HG02798 (cell line): ENCODE results near the gene VARS1.
"Not testable (repeated sequence)": the region's sequence is repeated elsewhere in the genome, so short reads cannot be mapped to it uniquely, and the experiment has no call there.

ENCODE experiments used
- ATAC-seq: cut with Tn5 transposase; IDR thresholded peaks from one replicate; pipeline ENCODE4 v1.9.1; 2021; ENCODE audit warnings: mild to moderate bottlenecking; ENCODE audit not compliant: unreplicated experiment, poor library complexity

The VARS1 gene

GRCh38 chr6:31794866-31795615, 511 bp downstream of the VARS1 start:
- peak; percentile 3 for ATAC-seq

GRCh38 chr6:31794294-31794865, 1.2 kb downstream of the VARS1 start:
- no peak for ATAC-seq

DNA sequence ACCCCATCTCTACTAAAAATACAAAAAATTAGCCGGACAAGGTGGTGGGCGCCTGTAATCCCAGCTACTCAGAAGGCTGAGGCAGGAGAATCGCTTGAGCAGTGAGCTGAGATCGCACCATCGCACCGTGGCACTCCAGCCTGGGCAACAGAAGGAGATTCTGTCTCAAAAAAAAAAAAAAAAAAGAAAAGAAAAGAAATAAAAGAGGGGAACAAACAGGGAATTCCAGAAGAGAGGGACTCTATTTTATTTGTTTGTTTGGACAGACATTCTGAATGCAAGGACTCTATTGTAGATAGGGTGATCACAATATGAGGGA, 1.7 kb downstream of the VARS1 start:
- ATAC-seq = not testable (repeated sequence)

GRCh38 chr6:31792761-31793171, 2.8 kb downstream of the VARS1 start:
- ATAC-seq = no peak

DNA sequence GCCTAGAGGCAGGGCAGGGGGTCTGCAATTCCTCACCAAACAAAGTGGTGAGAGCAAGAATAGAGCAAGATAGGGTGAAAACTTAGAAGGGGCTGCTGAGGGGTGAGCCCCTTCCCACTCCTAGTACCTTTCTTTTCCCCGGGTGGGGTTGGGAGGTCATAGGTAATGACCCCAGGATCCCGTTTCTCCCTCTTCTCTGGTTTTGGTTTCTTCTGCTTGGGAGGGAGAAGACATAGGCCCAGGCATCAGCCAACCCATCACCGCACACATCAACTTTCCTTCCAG, 3.5 kb downstream of the VARS1 start:
- ATAC-seq = no peak

DNA sequence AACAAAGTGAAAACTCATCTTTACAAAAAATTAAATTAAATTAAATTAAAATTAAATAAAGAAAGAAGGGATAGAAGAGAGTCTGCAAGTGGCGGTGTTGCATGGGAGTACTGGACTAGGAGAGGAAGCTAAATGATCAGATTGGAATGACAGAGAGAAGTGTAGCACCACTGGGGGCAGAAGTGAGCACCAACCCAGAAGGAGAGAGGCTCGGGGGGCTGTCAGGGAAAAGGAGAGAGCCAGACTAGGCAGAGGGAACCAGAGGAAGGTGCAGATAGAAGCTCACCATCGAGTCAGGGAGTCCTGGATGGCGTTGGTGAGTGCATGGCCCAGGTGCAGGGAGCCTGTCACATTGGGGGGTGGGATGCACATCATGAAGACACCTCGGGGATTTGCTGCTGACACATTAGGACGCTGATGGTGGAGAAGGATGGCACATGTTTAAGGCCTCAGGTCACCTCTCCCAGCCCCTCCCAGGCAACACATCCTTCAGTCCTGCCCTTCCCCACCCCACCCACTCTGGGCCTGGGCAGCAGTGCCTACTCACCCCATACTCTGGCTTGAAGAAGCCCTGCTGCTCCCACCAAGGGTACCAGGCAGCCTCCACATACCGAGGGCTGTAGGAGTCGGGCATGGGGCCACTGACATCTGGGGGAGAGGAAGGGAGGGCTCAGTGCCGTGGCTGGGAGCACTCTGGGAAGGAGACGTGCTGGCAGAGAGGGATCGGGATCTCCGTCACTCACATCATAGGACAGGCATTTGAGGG, 4.0 kb downstream of the VARS1 start:
- ATAC-seq = no peak

DNA sequence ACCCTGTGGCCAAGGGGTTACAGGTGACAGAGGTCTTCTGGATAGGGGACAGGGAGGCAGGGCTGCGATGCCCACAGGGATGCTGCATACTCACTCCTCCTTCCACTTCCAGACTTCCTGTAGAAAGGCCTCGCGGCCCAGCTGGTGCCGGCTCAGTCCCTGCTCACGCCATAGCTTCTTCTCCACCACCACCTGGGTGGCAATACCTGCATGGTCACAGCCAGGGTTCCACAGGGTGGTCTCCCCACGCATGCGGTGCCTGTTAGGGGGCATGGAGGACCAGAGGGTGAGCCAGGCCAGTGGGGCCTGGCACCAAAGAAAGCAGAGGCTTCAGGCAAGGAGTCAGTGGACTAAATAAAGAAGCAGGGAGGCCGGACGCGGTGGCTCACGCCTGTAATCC, 10.1 kb downstream of the VARS1 start:
- ATAC-seq = no peak

- ATAC-seq = no peak
Measured at GRCh38 chr6:31784098-31784925, 11.2 kb downstream of the VARS1 start.

DNA sequence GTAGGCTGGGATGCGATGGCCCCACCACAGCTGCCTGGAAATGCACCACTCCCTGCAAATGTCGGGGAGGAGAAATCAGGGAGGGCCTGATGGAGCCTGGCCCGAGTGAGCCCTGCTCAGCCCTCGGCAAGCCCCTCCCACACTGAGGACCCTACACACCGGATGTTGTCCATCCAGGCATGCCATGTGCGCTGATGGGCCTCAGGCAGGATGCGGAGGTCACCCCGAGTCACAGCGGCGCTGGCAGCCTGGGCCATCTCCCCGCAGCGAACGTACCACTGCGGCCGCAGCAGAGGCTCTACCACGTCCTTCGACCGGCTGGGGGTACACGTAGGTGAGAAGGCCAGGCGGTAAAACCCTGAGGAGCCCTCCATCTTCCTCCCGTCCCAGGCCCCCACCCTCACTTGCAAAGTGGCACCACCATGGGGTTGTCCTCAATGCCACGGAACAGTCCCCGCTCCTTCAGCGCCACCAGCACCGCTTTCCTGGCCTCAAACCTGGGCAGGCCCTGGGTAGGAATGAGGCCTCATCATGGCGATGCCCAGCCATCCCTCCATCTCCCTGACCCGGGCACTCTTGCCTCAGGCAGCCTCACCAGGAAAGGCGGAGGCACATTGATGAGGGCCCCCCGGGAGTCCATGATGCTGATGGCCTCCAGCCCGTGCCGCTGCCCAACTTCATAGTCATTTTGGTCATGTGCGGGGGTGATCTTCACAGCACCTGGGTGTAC, 13.3 kb downstream of the VARS1 start:
- ATAC-seq = no peak

DNA sequence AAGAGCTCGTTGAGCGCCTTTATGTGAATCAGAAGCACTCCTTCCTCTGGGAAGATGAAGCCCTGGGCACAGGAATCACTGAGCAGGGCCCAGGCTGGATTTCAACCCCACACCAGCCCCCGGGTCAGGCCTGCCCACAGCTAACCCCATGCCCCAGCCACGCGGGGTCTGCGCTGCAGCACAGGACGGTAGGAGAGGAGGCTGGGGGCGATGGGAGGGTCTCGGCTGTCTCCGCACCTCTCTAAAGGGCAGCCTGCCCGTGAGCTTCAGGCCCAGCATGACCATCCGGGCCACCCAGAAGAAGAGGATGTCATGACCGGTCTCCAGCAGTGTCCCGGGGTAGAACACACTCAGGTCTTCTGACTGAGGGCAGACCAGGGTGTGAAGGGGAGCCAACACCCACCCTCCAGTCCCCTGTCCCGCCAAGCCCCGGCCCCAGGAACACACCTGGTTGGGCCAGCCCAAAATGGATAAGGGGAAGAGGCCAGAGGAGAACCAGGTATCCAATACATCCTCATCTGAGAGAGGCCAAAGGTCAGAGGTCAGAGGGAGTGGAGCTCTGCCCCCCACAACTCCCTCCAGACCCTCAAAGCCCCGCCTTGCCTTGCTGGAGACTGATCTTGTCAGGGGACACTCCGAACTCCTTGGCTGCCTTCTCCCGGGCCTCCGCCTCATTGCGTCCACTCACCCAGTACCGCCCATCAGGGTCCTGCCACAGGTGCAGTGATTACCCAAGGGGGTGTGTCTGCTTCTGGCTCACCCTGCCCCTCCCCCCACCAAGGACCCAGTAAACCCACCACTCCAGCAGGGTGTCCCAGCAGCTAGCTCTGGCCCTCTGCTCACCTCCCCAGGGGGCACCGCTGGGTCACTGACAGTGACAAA, 14.1 kb downstream of the VARS1 start:
- no peak for ATAC-seq

DNA sequence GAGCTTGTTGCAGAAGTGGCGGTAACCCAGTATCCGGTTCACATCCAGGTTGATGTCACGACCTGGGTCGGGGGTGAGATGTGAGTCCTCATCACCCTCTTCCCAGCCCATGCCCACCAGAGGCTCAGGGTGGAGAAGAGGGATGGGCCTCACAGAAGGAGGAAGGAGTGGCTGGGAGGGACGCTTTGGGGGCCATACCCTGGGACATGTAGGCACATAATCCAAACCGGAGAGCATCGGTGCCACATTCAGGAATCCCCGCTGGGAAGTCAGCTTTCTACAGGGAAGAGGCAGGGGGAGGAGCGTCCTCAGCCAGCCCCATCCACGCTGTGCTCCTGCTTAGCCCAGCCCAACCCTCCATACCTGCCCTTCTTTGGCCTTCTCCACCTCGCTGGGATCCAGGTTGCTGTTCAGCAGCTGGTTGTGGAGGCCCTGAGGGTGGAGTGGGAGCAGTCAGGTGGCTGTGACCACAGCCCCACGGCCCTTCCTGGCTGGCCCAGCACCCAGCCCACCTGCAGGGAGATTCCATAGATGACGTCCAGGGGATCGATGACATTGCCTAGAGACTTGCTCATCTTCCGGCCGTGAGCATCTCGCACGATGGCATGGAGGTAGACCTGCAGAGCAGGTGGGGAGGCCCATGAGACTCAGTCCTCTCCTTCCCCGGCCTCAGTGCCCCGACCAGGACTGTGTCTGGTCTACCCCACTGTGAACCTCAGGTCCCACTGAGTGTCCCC, 14.9 kb downstream of the VARS1 start:
- ATAC-seq = no peak

GRCh38 chr6:31779908-31780307, 15.6 kb downstream of the VARS1 start:
- ATAC-seq = no peak

DNA sequence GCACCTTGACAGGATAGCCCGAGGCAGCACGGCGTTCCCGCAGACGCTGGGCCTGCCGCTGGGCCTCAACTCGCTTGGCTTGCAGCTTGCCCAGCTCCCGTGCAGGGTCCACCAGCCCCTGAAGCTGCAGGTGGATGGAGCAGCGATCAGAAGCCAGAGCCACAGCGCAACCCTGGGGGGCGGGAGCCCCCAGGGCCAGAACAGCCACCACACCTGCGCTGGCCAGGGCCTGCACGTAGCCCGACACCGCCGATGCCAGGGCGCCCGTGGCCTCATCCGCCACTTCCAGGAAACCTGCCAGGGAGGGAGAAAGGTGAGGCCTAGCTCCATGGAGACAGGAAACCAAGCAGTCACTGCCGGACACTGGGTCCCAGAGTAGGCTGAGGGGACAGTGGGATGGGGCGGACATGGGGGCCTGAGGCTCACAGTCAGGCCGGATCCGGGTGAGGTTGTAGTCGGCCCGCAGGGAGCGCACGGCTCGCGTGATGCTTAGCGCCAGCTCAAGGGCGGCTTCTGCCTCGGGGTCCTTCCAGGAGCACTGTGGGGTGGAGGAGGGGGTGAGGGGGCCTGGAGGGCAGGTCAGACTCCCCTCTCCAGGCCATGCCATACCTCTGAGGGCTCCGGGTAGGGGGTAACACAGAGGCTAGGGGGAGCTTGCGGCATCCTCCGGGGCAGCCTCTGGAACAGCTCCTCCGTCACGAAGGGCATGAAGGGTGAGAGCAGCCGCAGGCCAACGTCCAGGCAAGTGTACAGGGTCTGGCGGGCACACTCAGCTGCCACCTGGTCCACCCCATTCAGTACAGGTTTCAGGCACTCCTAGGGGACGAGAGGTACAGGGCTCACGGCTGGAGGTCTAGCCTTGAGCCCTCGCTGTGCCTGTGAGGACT, 16.3 kb downstream of the VARS1 start:
- no peak for ATAC-seq

GRCh38 chr6:31778193-31778592, 17.4 kb downstream of the VARS1 start:
- no peak for ATAC-seq

DNA sequence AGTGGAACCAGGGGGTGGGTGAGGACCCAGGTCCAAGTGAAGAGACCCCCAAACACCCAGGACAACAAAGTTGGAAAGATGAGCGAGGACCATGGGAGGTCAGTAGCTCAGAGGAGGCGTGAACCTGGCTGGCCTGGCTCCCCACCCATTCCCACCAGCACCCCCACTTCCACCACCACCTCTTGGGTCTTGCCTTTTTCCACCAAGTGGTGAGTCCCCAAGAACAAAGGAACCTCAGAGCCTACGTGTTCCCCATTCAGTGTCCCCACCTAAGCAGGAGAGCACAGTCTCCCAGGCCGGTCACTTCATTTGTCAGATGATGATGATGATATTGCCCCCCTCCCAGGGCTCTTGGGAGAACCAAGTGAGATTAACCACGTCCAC, 17.9 kb downstream of the VARS1 start:
- ATAC-seq = no peak

GRCh38 chr6:31776989-31777666, 18.4 kb downstream of the VARS1 start, which contains the start of gene VWA7:
VWA7 (minus strand) TSS chr6:31777328; CDS start chr6:31776779, 549 bp downstream.
- peak; percentile 76 for ATAC-seq

- ATAC-seq = no peak
Measured at GRCh38 chr6:31776485-31776988, 19.0 kb downstream of the VARS1 start.
